Measurements from ENCODE around the gene MATCAP1. TPM values are rescaled to one million over a fixed set of nuclear protein-coding genes. Genes with fewer than 3 reads are reported as not detected.

MATCAP1 gene
- total RNA-seq, 3 donors from 2014 or later, result 10.9 to 13.4 (median 11.6) TPM

DNA sequence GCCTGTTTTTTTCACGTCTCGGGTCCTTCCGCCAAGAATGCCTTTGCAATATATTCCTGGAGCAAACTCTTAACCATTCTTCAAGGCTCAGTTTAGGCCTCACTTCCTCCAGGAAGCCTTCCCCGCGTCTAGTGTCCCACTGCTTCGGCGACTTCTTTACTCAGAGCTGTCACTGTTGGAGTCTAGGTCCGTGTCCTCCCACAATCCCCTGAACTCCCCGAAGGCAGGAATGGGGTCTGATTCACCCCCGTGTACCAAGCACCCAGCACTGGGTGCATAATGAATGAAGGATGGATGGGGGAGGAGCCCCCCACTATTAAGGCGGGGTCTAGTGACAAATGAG is 508 bp downstream of the MATCAP1 start:
- Histone ChIP-seq H3K36me3 (no peaks in the 10 kb centered on the region), H3K27ac (peak overlapping the region; percentile 99), H3K27me3 (no peaks in the 10 kb centered on the region), H3K9me3 (no peaks in the 10 kb centered on the region), H3K4me1 (peaks cover 7 to 9% of the 10 kb centered on the region in 2 donors), H3K4me3 (peak overlapping the region; percentile 76 to 82 (median 78))
- no peak for DNase-seq (ENCODE audit: low spot score in 2 of 2)
- intact Hi-C loops (cut with DNase I; ENCODE audit: low total_unique reads), result no loop called here
- TF ChIP-seq, protein P1, sequence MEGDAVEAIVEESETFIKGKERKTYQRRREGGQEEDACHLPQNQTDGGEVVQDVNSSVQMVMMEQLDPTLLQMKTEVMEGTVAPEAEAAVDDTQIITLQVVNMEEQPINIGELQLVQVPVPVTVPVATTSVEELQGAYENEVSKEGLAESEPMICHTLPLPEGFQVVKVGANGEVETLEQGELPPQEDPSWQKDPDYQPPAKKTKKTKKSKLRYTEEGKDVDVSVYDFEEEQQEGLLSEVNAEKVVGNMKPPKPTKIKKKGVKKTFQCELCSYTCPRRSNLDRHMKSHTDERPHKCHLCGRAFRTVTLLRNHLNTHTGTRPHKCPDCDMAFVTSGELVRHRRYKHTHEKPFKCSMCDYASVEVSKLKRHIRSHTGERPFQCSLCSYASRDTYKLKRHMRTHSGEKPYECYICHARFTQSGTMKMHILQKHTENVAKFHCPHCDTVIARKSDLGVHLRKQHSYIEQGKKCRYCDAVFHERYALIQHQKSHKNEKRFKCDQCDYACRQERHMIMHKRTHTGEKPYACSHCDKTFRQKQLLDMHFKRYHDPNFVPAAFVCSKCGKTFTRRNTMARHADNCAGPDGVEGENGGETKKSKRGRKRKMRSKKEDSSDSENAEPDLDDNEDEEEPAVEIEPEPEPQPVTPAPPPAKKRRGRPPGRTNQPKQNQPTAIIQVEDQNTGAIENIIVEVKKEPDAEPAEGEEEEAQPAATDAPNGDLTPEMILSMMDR (IDR thresholded peaks at IDR 0.05), result no peak
- TF ChIP-seq POLR2AphosphoS5 (IDR thresholded peaks at IDR 0.05) (no peak), POLR2A (IDR thresholded peaks at IDR 0.05) (no peak)

DNA sequence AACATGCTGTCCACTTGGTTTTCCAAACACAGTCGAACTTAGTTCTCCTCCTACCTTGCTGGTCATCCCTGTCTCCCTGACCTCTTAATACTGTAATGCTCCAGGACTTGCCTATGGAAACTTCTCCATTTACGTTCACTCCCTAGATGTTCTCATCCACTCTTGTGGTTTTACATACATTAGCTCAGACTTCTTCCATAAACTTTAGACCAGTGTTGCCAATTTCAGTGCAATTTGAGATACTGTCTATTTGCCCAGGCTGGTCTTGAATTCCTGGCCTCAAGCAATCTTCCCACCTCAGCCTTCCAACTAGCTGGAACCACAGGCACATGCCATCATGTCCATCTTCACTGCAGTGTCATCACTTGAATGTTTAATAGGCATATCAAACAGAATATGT is 1.5 kb downstream of the MATCAP1 start:
- TF ChIP-seq POLR2AphosphoS5 (IDR thresholded peaks at IDR 0.05), result no peak
- TF ChIP-seq, protein P1 (IDR thresholded peaks at IDR 0.05), result no peak
- no peak for TF ChIP-seq POLR2A (IDR thresholded peaks at IDR 0.05)
- H3K27me3 ChIP-seq, result no peaks in the 10 kb centered on the region
- H3K9me3 ChIP-seq, result no peaks in the 10 kb centered on the region
- no peak overlapping the region for H3K4me3 ChIP-seq
- intact Hi-C loops (cut with DNase I; ENCODE audit: low total_unique reads), result no loop called here
- H3K4me1 ChIP-seq, result peaks cover 7 to 14% of the 10 kb centered on the region in 2 donors
- no peaks in the 10 kb centered on the region for H3K36me3 ChIP-seq
- no peak for DNase-seq (ENCODE audit: low spot score in 2 of 2)
- no peak overlapping the region for H3K27ac ChIP-seq

- no peak for DNase-seq (ENCODE audit: low spot score in 2 of 2)
Measured at GRCh38 chr16:67181346-67181745, 2.4 kb downstream of the MATCAP1 start.

GRCh38 chr16:67180166-67180565 is 3.6 kb downstream of the MATCAP1 start:
- intact Hi-C loops (cut with DNase I; ENCODE audit: low total_unique reads), result no loop called here
- Histone ChIP-seq H3K4me3 (no peak overlapping the region), H3K27me3 (no peaks in the 10 kb centered on the region), H3K9me3 (no peaks in the 10 kb centered on the region), H3K36me3 (no peaks in the 10 kb centered on the region), H3K4me1 (peaks cover 4 to 14% of the 10 kb centered on the region in 2 donors), H3K27ac (no peak overlapping the region)
- no peak for DNase-seq (ENCODE audit: low spot score in 2 of 2)
- TF ChIP-seq POLR2A (IDR thresholded peaks at IDR 0.05) (no peak), POLR2AphosphoS5 (IDR thresholded peaks at IDR 0.05) (no peak)
- TF ChIP-seq, protein P1 (IDR thresholded peaks at IDR 0.05), result no peak

More at GRCh38 chr16:67181346-67181745, 2.4 kb downstream of the MATCAP1 start:
- no peak for TF ChIP-seq POLR2A (IDR thresholded peaks at IDR 0.05)
- no peak for TF ChIP-seq POLR2AphosphoS5 (IDR thresholded peaks at IDR 0.05)
- TF ChIP-seq, protein P1 (IDR thresholded peaks at IDR 0.05), result no peak
- Histone ChIP-seq H3K4me3 (no peak overlapping the region), H3K36me3 (no peaks in the 10 kb centered on the region), H3K27me3 (no peaks in the 10 kb centered on the region), H3K4me1 (peaks cover 7 to 14% of the 10 kb centered on the region in 2 donors), H3K27ac (peak overlapping the region in 1 of 2 donors; percentile 82), H3K9me3 (no peaks in the 10 kb centered on the region)
- intact Hi-C loops (cut with DNase I; ENCODE audit: low total_unique reads), result loop anchor here (1.0 kb wide), 1 partner anchor 28 kb away; no protein-coding TSS in a partner anchor

DNA sequence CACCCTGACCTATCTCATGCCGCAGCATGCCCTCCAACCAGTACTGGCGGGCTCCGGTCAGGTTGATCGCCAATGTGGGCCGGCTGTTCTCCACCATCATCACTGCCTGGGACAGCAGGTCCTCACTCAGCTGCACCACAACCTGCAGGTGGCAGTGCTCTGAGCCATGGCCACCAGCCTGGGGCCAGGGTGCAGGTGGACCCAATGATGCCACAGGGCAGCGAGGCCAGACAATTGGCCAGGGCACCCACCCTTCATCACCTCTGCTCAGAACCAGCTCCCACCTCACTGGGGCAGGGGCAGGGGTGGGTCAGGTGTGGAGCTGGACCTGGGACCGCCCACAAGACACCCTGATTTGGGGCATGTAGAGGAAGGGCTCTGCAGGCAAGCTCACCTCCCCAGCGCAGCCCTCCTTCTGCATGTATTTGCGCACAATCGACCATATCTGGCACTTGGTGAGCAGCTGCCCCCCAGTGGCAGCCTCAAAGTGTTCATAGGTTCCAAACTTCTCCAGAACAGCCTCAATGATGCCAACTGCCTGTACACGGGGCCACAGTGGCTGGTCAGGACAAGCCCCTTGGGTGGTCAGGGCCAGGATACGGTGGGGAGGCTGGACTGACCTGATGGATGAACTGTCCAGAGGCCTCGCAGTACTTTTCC is 4.2 kb downstream of the MATCAP1 start:
- no peak for DNase-seq (ENCODE audit: low spot score in 2 of 2)
- intact Hi-C loops (cut with DNase I; ENCODE audit: low total_unique reads), result loop anchor here (10.0 kb wide), 1 partner anchor 235 kb away; the partner anchor contains the start of gene ZDHHC1
- H3K9me3 ChIP-seq, result no peaks in the 10 kb centered on the region

More for the DNA sequence above, 4.2 kb downstream of the MATCAP1 start:
- no peaks in the 10 kb centered on the region for H3K36me3 ChIP-seq
- peaks cover 3 to 11% of the 10 kb centered on the region in 2 donors for H3K4me1 ChIP-seq
- no peak overlapping the region for H3K4me3 ChIP-seq
- H3K27ac ChIP-seq, result peak overlapping the region in 1 of 2 donors; percentile 76
- TF ChIP-seq POLR2AphosphoS5 (IDR thresholded peaks at IDR 0.05) (no peak), POLR2A (IDR thresholded peaks at IDR 0.05) (no peak)
- TF ChIP-seq, protein P1 (IDR thresholded peaks at IDR 0.05), result no peak
- no peaks in the 10 kb centered on the region for H3K27me3 ChIP-seq
